ENCODE data around the gene PLP2. TPM values are rescaled to one million over a fixed set of nuclear protein-coding genes. Genes with fewer than 3 reads are reported as not detected.

The PLP2 gene
- total and polyA plus RNA-seq, 2 experiments from 2014 or later: 27.5 to 110 TPM

- Histone ChIP-seq H4K20me1 (ENCODE audit: insufficient read depth, poor library complexity, severe bottlenecking) (no peaks in the 10 kb centered on the region), H3K9me2 (replicated peaks; ENCODE audit: insufficient read depth) (no peaks in the 10 kb centered on the region), H3K4me3 (no peak overlapping the region), H3K4me1 (ENCODE audit: insufficient read depth) (no peaks in the 10 kb centered on the region), H3K36me3 (replicated peaks; ENCODE audit: insufficient read depth, low read depth) (no peaks in the 10 kb centered on the region), H3K79me2 (no peaks in the 10 kb centered on the region), H3K27me3 (no peaks in the 10 kb centered on the region), H3K9me3 (ENCODE audit: low read depth) (no peaks in the 10 kb centered on the region), H2AFZ (no peak overlapping the region), H3K4me2 (no peak overlapping the region), H3K27ac (no peak overlapping the region)
- TF ChIP-seq EZH2phosphoT487 (IDR thresholded peaks at IDR 0.05; ENCODE audit: low read depth, severe bottlenecking, unreplicated experiment): no peak
- TF ChIP-seq EZH2 (IDR thresholded peaks at IDR 0.05; ENCODE audit: borderline replicate concordance): no peak
- TF ChIP-seq CTCF (IDR thresholded peaks at IDR 0.05; ENCODE audit: poor library complexity): no peak
- no peak for DNase-seq (ENCODE audit: low spot score)
- 49% methylated on average over 6 of the region's 11 CpGs for WGBS (ENCODE audit: low lambda C conversion rate, missing lambda C conversion rate)
Measured at GRCh38 chrX:49199315-49199595, 27.6 kb downstream of the PLP2 start.

- Histone ChIP-seq H3K4me2 (peak within 1 kb of the TSS; percentile 76), H3K27ac (peak within 1 kb of the TSS; percentile 68), H3K9me3 (ENCODE audit: low read depth) (no peaks in the 10 kb centered on the region), H3K9me2 (replicated peaks; ENCODE audit: insufficient read depth) (no peaks in the 10 kb centered on the region), H3K4me3 (no peak within 1 kb of the TSS), H2AFZ (peak within 1 kb of the TSS; percentile 85), H3K36me3 (replicated peaks; ENCODE audit: insufficient read depth, low read depth) (no peaks in the 10 kb centered on the region), H4K20me1 (ENCODE audit: insufficient read depth, poor library complexity, severe bottlenecking) (no peaks in the 10 kb centered on the region), H3K4me1 (ENCODE audit: insufficient read depth) (no peaks in the 10 kb centered on the region), H3K79me2 (no peaks in the 10 kb centered on the region), H3K27me3 (no peaks in the 10 kb centered on the region)
- TF ChIP-seq EZH2phosphoT487 (IDR thresholded peaks at IDR 0.05; ENCODE audit: low read depth, severe bottlenecking, unreplicated experiment) (no peak), EZH2 (IDR thresholded peaks at IDR 0.05; ENCODE audit: borderline replicate concordance) (no peak), CTCF (IDR thresholded peaks at IDR 0.05; ENCODE audit: poor library complexity) (no peak)
- peak; percentile 93 for DNase-seq (ENCODE audit: low spot score)
- WGBS (ENCODE audit: low lambda C conversion rate, missing lambda C conversion rate): 49% methylated on average over 34 of the region's 61 CpGs
Measured at GRCh38 chrX:49199906-49200771, 28.4 kb downstream of the PLP2 start, which contains the start of gene SYP. TSS of gene SYP (minus strand) at chrX:49200193. CDS start at chrX:49200186, 7 bp downstream.

- no peak for TF ChIP-seq EZH2phosphoT487 (IDR thresholded peaks at IDR 0.05; ENCODE audit: low read depth, severe bottlenecking, unreplicated experiment)
- TF ChIP-seq CTCF (IDR thresholded peaks at IDR 0.05; ENCODE audit: poor library complexity): no peak
- no peak for TF ChIP-seq EZH2 (IDR thresholded peaks at IDR 0.05; ENCODE audit: borderline replicate concordance)
- H4K20me1 ChIP-seq (ENCODE audit: insufficient read depth, poor library complexity, severe bottlenecking): no peaks in the 10 kb centered on the region
- 77% methylated on average over 2 of the region's 2 CpGs for WGBS (ENCODE audit: low lambda C conversion rate, missing lambda C conversion rate)
- DNase-seq (ENCODE audit: low spot score): no peak
- no peaks in the 10 kb centered on the region for H3K27me3 ChIP-seq
- no peaks in the 10 kb centered on the region for H3K9me2 ChIP-seq (replicated peaks; ENCODE audit: insufficient read depth)
- no peak overlapping the region for H3K27ac ChIP-seq
- H3K79me2 ChIP-seq: no peaks in the 10 kb centered on the region
- no peak overlapping the region for H3K4me3 ChIP-seq
- H3K4me2 ChIP-seq: no peak overlapping the region
- no peaks in the 10 kb centered on the region for H3K4me1 ChIP-seq (ENCODE audit: insufficient read depth)
- H3K9me3 ChIP-seq (ENCODE audit: low read depth): no peaks in the 10 kb centered on the region
- H3K36me3 ChIP-seq (replicated peaks; ENCODE audit: insufficient read depth, low read depth): no peaks in the 10 kb centered on the region
- H2AFZ ChIP-seq: no peak overlapping the region
Measured at GRCh38 chrX:49202022-49202421, 30.3 kb downstream of the PLP2 start.
